Fibroblast of the aortic adventitia (primary cell): ENCODE data around the gene TTI1. TPM values are rescaled to one million over a fixed set of nuclear protein-coding genes. Genes with fewer than 3 reads are reported as not detected.

ENCODE experiments used
- DNase-seq: peaks from one replicate; pipeline ENCODE4 v3.0.0-alpha.2; 2010; ENCODE audit warnings: low read depth
- H3K4me3 ChIP-seq: 2 replicates; pipeline ENCODE4 v1.5.1; 2011; ENCODE audit warnings: low read depth, mild to moderate bottlenecking, control low read depth, low read length, moderate library complexity
- total RNA-seq: library from RNA; depleted of rRNA; stranded (reverse); fragments of >200 nt; gene quantifications from 2 replicates; pipeline ENCODE4 v1.2.3, GENCODE V29; 2012; ENCODE audit warnings: low replicate concordance
- TF ChIP-seq, protein P1 (sequence below): IDR thresholded peaks from 2 replicates; pipeline ENCODE4 v1.5.1; 2011; ENCODE audit warnings: mild to moderate bottlenecking, low read length, control low read depth, inconsistent platforms; ENCODE audit not compliant: insufficient read depth

TTI1 gene
- total RNA-seq, 1 donor: 26.0 TPM

DNA sequence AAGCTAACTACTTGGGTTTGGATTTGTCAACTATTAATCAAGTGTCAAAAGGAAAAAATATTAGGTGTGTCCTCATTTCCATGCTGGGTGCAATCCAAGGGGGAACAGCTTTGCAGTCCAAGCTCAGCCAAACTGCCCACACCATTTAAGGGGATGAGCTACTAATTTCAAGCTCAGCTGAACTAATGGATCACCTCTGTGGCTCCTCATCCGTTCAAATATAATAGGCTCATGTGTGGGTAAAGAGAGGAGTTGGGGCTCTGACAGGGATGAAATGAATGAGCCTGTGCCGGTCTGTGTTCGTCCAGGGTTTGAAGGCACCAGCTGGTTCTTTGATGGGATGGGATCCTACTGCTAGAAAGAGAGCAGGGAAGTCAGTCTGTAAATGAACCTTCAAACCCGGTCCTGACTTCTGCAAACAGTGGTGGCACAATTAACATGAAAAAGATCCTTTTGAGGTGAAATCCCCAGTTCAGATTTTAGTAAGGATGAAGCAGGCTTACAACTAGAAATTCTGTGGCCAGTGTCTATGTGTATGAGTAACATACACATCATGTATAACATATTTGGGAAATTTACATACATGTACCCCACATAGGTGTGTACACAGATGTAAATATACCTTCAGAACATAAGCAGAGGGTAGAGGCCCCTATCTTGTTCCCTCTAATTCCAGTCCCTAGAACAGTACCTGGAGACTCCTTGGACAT, 41.9 kb downstream of the TTI1 start:
- TF ChIP-seq, protein P1, sequence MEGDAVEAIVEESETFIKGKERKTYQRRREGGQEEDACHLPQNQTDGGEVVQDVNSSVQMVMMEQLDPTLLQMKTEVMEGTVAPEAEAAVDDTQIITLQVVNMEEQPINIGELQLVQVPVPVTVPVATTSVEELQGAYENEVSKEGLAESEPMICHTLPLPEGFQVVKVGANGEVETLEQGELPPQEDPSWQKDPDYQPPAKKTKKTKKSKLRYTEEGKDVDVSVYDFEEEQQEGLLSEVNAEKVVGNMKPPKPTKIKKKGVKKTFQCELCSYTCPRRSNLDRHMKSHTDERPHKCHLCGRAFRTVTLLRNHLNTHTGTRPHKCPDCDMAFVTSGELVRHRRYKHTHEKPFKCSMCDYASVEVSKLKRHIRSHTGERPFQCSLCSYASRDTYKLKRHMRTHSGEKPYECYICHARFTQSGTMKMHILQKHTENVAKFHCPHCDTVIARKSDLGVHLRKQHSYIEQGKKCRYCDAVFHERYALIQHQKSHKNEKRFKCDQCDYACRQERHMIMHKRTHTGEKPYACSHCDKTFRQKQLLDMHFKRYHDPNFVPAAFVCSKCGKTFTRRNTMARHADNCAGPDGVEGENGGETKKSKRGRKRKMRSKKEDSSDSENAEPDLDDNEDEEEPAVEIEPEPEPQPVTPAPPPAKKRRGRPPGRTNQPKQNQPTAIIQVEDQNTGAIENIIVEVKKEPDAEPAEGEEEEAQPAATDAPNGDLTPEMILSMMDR: no peak
- H3K4me3 ChIP-seq: no peak overlapping the region
- DNase-seq: no peak

DNA sequence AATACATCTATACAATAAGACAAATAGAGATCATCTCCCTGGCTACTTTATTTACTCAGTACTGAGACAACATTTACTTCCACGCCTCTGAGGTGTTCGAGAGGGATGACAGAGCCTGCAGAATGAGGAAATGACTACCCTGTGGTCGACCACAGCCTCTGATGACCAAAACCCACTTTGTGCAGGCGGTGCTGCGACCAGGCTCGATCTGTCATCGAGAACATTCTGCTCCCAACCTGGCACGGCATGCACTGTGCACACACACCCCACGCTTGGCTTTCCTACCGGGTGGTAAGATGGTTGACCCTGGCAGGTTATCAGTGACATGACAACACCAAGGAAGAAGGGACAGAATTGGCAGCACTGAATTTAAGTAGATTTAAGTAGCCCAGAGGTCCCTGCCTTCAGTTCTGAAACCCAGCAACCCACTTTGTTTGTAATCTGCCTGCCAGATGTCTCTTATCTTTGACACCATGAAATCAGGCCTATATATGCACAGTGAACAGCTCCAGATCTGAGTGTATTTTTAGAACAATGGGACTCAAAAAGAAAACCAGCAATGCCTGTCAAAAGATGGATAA, 42.6 kb downstream of the TTI1 start:
- TF ChIP-seq, protein P1: no peak

DNA sequence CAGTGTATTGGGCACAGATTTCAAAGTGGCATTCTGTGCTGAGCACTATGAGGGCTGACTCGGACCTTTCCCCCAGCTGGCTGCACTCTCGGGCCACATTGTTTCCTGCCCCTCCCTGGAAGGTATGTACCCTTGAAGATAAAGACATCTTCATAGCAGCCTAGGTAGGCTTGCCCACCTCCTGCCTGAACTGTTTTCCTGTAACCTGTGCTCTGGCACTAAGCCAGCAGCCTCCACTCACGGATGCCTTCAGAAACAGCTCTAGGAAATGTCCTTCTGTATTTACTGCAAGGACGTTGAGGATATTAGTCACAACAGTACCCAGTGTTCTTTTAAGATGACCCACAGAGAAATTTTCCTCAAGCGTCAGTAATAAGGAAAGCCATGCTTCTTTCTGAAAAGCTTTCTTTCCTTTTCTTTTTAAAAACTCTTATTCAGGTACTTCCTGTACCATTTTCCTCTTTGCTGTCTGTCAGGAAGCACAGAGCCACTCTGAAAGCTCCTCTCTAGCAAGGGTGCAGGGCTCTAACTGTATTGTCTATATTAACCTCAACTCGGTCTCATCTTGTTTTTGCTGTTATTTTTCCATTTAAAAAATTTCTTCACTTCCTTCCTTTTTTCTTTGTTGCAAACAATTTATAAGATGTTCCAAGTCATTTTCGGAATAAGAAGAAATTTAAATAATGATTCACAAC, 43.5 kb downstream of the TTI1 start:
- TF ChIP-seq, protein P1: no peak
- DNase-seq: no peak

More for the DNA sequence above, 42.6 kb downstream of the TTI1 start:
- no peak overlapping the region for H3K4me3 ChIP-seq
- DNase-seq: peak; percentile 56

DNA sequence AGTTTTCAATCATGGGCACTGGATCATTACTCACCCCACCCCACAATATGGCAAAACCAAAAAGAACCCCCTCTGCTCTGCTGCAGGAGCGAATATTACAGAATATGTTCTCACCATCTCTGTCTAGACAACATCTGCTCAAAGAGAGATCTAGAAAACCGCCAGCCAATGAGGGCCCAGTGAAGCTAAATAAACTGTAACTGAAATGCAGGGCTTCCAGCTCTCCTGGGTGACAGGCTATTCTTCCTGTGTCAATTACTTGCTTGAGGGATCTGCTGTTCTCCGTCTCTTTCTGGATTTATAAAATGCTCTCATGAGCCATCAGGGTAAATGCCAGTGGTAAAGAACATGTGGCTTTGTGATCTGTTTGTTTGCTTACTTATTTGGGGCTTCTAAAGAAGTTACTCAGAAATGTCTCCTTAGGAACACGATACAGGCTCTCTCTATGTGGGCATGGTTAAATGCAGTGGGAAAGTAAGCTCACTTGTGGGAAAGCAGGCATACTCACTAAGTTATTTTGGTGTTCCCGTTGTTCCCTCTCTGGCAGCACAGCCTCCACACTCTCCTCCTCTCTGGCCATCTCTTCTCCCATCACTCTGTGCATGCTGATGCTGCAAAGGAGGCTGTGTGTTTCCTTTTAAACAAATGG, 44.8 kb downstream of the TTI1 start:
- TF ChIP-seq, protein P1: no peak
- no peak for DNase-seq
- no peak overlapping the region for H3K4me3 ChIP-seq

More for the DNA sequence above, 43.5 kb downstream of the TTI1 start:
- no peak overlapping the region for H3K4me3 ChIP-seq

DNA sequence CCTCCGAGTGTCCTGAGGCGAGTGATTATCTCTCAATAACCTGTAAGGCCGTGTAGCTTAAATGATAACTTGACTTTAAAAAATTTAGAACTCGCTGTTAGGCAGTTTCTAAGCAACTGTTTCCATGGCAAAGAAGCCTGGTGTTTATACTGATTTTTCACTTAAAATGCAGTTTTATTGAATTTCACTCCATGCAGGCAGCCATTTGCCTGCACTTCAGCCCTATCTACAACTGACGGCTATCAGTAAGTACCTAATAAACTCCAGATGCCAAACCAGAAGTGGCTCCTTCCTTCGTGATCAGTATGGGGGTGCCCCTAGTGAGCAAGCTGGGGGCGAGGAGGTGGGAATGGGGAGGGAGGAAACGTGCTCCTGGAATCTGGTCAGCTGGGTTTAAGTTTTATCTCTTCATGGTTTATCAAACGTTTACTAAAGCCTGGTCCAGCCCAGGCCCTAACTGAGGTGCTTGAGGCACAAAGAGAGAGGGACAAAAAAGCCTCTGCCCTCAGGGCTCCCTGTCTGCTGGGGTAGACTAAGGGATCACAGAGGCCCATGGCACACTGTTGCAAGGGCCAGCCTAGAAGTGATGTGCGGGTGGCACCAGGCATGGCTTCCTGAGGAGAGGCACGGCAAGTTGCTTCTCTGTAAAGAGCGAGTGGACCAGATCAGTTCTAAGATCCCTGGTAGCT, 45.5 kb downstream of the TTI1 start:
- DNase-seq: peak; percentile 25
- TF ChIP-seq, protein P1: no peak
- no peak overlapping the region for H3K4me3 ChIP-seq

DNA sequence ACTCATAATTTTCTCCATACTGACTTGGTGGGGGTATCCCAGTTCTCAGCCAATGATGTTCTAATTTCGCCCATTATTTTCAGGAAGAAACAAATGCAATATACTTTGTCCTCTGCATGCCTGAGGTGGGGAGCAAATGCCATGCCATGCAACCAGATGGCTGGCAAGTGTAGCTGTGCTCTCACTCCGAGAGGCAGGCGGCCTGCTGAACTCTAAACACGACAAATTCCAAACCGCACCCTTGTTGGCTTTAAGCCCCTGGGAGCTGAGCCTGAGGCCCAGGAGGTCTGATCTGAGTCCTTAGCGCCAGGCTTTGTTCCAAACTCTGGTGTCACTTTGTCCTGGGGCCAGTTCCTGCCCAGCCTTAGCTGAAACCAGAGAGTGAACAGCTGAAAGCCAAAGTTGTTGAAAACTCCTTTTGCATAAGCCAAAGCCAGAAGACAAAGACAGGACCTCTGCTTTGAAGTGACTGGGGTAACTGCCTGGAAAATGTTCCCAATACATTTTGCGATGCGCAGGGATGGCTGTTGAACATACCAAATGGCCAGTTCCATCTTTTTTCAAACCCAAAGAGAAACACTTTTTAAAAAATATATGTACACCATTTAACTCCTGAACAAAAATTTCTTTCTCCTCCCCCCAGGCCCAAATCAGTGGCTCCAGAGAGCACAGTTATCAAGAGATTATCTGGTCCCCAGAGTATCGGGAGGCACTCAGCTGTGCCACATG, 46.2 kb downstream of the TTI1 start:
- peak; percentile 60 for DNase-seq
- H3K4me3 ChIP-seq: no peak overlapping the region
- TF ChIP-seq, protein P1: no peak
